Epithelial cell of esophagus (primary cell): Measurements from ENCODE around the gene AR.
"Not testable (repeated sequence)": the region's sequence is repeated elsewhere in the genome, so short reads cannot be mapped to it uniquely, and the experiment has no call there.

Experiments used
- DNase-seq: peaks from one replicate; pipeline ENCODE4 v3.0.0; 2010; ENCODE audit warnings: low read depth
- H3K4me3 ChIP-seq: 2 replicates; pipeline ENCODE4 v1.5.1; 2011; ENCODE audit warnings: mild to moderate bottlenecking, low read length, control low read depth
- TF ChIP-seq, protein P1 (sequence below): IDR thresholded peaks from 2 replicates; pipeline ENCODE4 v1.5.1; 2011; ENCODE audit warnings: low read depth, mild to moderate bottlenecking, low read length, control low read depth, inconsistent platforms; ENCODE audit not compliant: insufficient read depth; ENCODE audit errors: missing control alignments

Gene AR

GRCh38 chrX:67654301-67654700, 110.5 kb downstream of the AR start:
- DNase-seq = no peak
- H3K4me3 ChIP-seq = no peak overlapping the region
- TF ChIP-seq, protein P1, sequence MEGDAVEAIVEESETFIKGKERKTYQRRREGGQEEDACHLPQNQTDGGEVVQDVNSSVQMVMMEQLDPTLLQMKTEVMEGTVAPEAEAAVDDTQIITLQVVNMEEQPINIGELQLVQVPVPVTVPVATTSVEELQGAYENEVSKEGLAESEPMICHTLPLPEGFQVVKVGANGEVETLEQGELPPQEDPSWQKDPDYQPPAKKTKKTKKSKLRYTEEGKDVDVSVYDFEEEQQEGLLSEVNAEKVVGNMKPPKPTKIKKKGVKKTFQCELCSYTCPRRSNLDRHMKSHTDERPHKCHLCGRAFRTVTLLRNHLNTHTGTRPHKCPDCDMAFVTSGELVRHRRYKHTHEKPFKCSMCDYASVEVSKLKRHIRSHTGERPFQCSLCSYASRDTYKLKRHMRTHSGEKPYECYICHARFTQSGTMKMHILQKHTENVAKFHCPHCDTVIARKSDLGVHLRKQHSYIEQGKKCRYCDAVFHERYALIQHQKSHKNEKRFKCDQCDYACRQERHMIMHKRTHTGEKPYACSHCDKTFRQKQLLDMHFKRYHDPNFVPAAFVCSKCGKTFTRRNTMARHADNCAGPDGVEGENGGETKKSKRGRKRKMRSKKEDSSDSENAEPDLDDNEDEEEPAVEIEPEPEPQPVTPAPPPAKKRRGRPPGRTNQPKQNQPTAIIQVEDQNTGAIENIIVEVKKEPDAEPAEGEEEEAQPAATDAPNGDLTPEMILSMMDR = no peak

DNA sequence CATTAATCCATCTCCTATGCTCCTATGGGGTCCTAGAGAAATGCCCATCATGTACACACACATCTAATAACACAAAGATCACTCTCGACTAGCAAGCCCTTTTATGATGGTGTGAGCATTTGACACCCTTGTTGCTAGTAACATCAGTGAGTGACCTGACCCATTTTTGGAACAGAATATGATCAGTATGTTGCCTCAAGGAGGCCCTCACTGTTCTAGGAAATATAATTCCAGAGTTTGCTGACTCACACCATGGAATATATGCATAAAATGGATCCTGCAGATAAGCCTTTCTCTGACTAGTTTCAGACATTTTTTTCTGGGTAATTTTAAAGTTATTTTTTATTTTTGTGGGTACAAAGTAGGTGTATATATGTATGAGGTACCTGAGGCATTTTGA, 121.8 kb downstream of the AR start:
- TF ChIP-seq, protein P1 = no peak
- H3K4me3 ChIP-seq = no peak overlapping the region
- DNase-seq = no peak

DNA sequence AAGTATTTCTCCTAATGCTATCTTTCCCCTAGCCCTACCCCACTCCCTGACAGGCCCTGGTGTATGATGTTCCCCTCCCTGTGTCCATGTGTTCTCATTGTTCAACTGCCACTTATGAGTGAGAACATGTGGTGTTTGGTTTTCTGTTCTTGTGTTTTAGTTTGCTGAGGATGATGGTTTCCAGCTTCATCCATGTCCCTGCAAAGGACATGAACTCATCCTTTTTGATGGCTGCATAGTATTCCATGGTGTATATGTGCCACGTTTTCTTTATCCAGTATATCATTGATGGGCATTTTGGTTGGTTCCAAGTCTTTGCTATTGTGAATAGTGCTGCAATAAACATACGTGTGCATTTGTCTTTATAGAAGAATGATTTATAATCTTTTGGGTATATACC, 126.9 kb downstream of the AR start:
- not testable (repeated sequence) for H3K4me3 ChIP-seq, DNase-seq

DNA sequence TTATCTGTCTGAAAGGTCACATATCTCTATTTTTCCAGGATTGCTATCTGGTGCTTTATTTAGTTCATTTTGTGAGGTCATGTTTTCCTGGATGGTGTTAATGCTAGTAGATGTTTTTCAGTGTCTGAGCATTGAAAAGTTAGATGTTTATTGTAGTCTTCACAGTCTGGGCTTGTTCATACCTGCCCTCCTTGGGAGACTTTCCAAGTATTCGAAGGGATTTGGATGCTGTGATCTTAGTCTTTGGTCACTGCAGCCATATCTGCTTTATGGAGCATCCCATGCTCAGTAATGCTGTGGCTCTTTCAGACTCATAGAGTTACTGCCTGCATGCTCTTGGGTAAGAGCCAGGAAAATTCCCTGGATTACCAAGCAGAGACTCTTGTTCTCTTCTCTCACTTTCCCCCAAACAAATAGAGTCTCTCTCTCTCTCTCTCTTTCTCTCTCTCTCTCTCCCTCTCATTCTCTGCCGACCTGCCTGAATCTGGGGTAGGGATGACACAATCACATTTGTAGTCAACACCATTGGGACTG, 130.0 kb downstream of the AR start:
- DNase-seq = peak; percentile 38
- H3K4me3 ChIP-seq = no peak overlapping the region
- TF ChIP-seq, protein P1 = no peak

DNA sequence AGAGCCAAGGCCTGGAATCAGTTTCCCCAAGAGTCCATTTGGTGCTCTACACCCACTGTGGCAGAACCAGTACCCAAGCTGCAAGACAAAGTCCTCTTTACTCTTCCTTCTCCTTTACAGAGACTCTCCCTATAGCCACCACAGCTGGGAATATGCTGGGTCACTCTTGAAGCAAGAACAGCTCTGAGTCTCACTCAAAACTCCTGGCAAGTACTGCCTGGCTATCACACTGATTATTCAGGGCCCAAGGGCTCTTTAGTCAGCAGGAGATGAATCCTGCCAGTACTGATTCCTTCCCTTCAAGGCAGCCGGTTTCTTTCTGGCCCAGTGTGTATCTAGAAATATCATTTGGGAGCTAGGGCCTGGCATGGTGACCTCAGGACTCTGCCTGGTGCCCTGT, 130.9 kb downstream of the AR start:
- no peak for DNase-seq
- no peak overlapping the region for H3K4me3 ChIP-seq
- TF ChIP-seq, protein P1 = no peak

DNA sequence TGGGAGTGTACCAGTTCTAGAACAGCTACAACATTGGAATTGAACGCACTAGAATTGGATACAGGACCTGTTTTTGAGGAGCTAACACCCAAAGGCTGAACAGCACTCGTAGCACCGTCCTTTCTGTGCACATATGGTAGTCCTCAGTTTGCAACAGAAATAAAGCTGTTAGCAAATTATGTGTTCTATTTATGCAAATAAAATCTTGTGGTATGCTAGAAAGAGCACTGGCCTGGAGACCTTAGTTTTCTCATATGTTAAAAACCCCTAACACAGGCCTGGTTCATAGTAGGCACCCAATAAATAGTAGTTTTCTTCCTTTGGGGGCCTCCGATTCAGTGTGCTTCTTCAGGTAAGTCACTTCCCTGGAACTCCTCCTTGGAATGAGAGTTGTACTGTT, 140.3 kb downstream of the AR start:
- TF ChIP-seq, protein P1 = no peak

GRCh38 chrX:67692246-67692645, 148.4 kb downstream of the AR start:
- peak; percentile 14 for DNase-seq
- TF ChIP-seq, protein P1 = no peak
- H3K4me3 ChIP-seq = no peak overlapping the region

More for the DNA sequence above, 140.3 kb downstream of the AR start:
- no peak for DNase-seq
- H3K4me3 ChIP-seq = no peak overlapping the region
